Measurements from ENCODE around the gene TNC.

GRCh38 chr9:115088860-115089259 is 29.1 kb downstream of the TNC start:
- TF ChIP-seq CTCF (IDR thresholded peaks at IDR 0.05) = no peak
- no peak for TF ChIP-seq POLR2A (IDR thresholded peaks at IDR 0.05)
